ENCODE measurements around the gene WDR46. TPM values are rescaled to one million over a fixed set of nuclear protein-coding genes. Genes with fewer than 3 reads are reported as not detected.

WDR46 gene
- total and polyA plus RNA-seq, 2 of the 13 experiments (the other 11 are each of a cell fraction or from before 2014, with no cell fraction given): 47.4 to 105 TPM

DNA sequence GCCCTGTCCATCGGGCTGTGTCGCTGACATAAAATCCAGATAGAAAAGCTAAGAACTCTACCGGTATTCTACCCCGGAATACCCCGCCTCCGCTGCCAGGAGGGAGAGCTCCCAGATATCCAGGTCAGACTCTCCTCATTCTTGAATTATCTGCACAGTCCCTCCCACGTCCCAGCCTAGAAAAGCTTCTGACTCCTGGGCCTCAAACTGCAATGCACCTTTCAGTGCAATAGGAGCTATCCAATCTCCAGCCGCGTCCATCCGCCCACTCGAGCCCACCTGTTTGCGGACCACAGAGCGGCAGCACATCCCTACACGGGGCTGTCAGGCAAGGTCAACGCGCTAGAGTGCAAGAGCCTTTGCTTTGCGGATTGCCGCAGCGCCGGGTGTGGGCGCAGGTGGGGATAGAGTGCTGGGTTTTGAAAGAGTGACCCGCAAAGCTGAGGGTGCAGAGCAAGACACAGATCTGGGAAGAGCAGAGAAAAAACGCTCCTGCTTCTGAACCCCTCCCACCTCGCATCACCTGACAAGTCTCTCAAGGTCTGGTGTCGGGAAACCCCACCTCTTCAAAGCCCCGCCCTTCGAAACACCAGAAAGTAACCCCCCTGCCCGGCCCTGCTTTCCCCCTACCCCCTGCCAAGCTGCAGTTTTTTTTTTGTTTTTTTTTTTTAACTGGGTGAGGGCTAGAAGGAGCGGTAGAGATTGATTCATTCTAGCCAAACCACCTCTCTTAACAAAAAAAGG, 23.5 kb upstream of the WDR46 start (continued):
- TF ChIP-seq RNF219 (CRISPR knock-in tag; IDR thresholded peaks at IDR 0.05) (no peak), MTF2 (CRISPR knock-in tag; IDR thresholded peaks at IDR 0.05; ENCODE audit: borderline replicate concordance) (no peak), ZBTB7A (CRISPR knock-in tag; IDR thresholded peaks at IDR 0.05) (no peak), NAIF1 (CRISPR knock-in tag; IDR thresholded peaks at IDR 0.05; ENCODE audit: borderline replicate concordance) (no peak), AGO2 (optimal IDR thresholded peaks at IDR 0.05; ENCODE audit: low read depth, low read length) (no peak), TFAP4 (IDR thresholded peaks at IDR 0.05; ENCODE audit: borderline replicate concordance, low read depth) (peak; percentile 28; the same call in 1 of the 2 replicates), ZNF563 (CRISPR knock-in tag; IDR thresholded peaks at IDR 0.05) (peak; percentile 60; the same call in 1 of the 2 replicates), ZNF543 (CRISPR knock-in tag; IDR thresholded peaks at IDR 0.05) (0 out of 2 replicates have a peak, but pooled peaks have one; percentile 61), ZNF761 (CRISPR knock-in tag; conservative IDR thresholded peaks at IDR 0.05) (no peak), PAF1 (CRISPR knock-in tag; IDR thresholded peaks at IDR 0.05) (no peak), ZMYM4 (CRISPR knock-in tag; IDR thresholded peaks at IDR 0.05) (peak; percentile 58; the same call in 1 of the 2 replicates), U2AF1 (optimal IDR thresholded peaks at IDR 0.05; ENCODE audit: low read depth, low read length) (no peak), ZNF235 (CRISPR knock-in tag; IDR thresholded peaks at IDR 0.05; ENCODE audit: borderline replicate concordance) (no peak)
- TF ChIP-seq, protein P1, sequence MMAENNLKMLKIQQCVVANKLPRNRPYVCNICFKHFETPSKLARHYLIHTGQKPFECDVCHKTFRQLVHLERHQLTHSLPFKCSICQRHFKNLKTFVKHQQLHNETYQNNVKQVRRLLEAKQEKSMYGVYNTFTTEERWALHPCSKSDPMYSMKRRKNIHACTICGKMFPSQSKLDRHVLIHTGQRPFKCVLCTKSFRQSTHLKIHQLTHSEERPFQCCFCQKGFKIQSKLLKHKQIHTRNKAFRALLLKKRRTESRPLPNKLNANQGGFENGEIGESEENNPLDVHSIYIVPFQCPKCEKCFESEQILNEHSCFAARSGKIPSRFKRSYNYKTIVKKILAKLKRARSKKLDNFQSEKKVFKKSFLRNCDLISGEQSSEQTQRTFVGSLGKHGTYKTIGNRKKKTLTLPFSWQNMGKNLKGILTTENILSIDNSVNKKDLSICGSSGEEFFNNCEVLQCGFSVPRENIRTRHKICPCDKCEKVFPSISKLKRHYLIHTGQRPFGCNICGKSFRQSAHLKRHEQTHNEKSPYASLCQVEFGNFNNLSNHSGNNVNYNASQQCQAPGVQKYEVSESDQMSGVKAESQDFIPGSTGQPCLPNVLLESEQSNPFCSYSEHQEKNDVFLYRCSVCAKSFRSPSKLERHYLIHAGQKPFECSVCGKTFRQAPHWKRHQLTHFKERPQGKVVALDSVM (CRISPR knock-in tag; IDR thresholded peaks at IDR 0.05): no peak
- TF ChIP-seq, protein P2, sequence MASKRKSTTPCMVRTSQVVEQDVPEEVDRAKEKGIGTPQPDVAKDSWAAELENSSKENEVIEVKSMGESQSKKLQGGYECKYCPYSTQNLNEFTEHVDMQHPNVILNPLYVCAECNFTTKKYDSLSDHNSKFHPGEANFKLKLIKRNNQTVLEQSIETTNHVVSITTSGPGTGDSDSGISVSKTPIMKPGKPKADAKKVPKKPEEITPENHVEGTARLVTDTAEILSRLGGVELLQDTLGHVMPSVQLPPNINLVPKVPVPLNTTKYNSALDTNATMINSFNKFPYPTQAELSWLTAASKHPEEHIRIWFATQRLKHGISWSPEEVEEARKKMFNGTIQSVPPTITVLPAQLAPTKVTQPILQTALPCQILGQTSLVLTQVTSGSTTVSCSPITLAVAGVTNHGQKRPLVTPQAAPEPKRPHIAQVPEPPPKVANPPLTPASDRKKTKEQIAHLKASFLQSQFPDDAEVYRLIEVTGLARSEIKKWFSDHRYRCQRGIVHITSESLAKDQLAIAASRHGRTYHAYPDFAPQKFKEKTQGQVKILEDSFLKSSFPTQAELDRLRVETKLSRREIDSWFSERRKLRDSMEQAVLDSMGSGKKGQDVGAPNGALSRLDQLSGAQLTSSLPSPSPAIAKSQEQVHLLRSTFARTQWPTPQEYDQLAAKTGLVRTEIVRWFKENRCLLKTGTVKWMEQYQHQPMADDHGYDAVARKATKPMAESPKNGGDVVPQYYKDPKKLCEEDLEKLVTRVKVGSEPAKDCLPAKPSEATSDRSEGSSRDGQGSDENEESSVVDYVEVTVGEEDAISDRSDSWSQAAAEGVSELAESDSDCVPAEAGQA (IDR thresholded peaks at IDR 0.05; ENCODE audit: low read depth): no peak
- TF ChIP-seq, protein P2 (CRISPR knock-in tag; IDR thresholded peaks at IDR 0.05; ENCODE audit: borderline replicate concordance): no peak
- TF ChIP-seq, protein P3, sequence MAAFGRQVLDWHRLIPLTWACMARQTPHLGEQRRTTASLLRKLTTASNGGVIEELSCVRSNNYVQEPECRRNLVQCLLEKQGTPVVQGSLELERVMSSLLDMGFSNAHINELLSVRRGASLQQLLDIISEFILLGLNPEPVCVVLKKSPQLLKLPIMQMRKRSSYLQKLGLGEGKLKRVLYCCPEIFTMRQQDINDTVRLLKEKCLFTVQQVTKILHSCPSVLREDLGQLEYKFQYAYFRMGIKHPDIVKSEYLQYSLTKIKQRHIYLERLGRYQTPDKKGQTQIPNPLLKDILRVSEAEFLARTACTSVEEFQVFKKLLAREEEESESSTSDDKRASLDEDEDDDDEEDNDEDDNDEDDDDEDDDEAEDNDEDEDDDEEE (CRISPR knock-in tag; IDR thresholded peaks at IDR 0.05): no peak; the same call in 1 of the 2 replicates
